ENCODE results near the gene GNAL. TPM values are rescaled to one million over a fixed set of nuclear protein-coding genes. Genes with fewer than 3 reads are reported as not detected.

GNAL gene
- total RNA-seq, 2 experiments from 2014 or later = 0.11 to 0.19 TPM

- Histone ChIP-seq H3K27me3 (ENCODE audit: control insufficient read depth in 1 of 2, insufficient read depth in 2 of 2, low read length in 2 of 2) (peaks cover 6 to 8% of the 10 kb centered on the region in 2 experiments), H3K36me3 (ENCODE audit: insufficient read depth, low read length) (no peaks in the 10 kb centered on the region), H3K4me3 (ENCODE audit: low read length) (no peak overlapping the region), H3K4me1 (ENCODE audit: insufficient read depth, low read length) (peaks cover 4% of the 10 kb centered on the region), H3K27ac (ENCODE audit: low read depth in 1 of 2, low read length in 2 of 2) (no peak overlapping the region), H3K9me3 (ENCODE audit: control insufficient read depth in 1 of 2, insufficient read depth in 1 of 2, low read length in 2 of 2) (no peaks in the 10 kb centered on the region)
- CTCF ChIA-PET = no interaction called here
- peaks cover 42% of the 10 kb centered on the region for H3K27me3 Mint-ChIP-seq
- POLR2A ChIA-PET = no interaction called here
- TF ChIP-seq CTCF (IDR thresholded peaks at IDR 0.05) = no peak
- no peak overlapping the region for H3K4me3 Mint-ChIP-seq
- no peaks in the 10 kb centered on the region for H3K9me3 Mint-ChIP-seq
- no peak for ATAC-seq (ENCODE audit: poor library complexity)
- H3K27ac Mint-ChIP-seq = no peak overlapping the region
- H3K36me3 Mint-ChIP-seq (ENCODE audit: low read depth) = no peaks in the 10 kb centered on the region
- intact Hi-C loops (cut with DNase I, micrococcal nuclease) = no loop called here
- DNase-seq = no peak
- no peaks in the 10 kb centered on the region for H3K4me1 Mint-ChIP-seq (ENCODE audit: low read depth)
These were observed 40.5 kb downstream of the GNAL start for GRCh38 chr18:11729556-11729955.

GRCh38 chr18:11733031-11733430, 44.0 kb downstream of the GNAL start:
- peak; percentile 85 for TF ChIP-seq CTCF (IDR thresholded peaks at IDR 0.05)
- no peak overlapping the region for H3K4me3 Mint-ChIP-seq
- CTCF ChIA-PET = interaction anchor here (0.6 to 1.3 kb wide), 7 partner anchors 11 to 307 kb away, joined by 3 to 13 read pairs (median 4); no protein-coding TSS in a partner anchor
- Histone ChIP-seq H3K27ac (ENCODE audit: low read depth in 1 of 2, low read length in 2 of 2) (no peak overlapping the region), H3K9me3 (ENCODE audit: control insufficient read depth in 1 of 2, insufficient read depth in 1 of 2, low read length in 2 of 2) (no peaks in the 10 kb centered on the region), H3K36me3 (ENCODE audit: insufficient read depth, low read length) (no peaks in the 10 kb centered on the region), H3K27me3 (ENCODE audit: control insufficient read depth in 1 of 2, insufficient read depth in 2 of 2, low read length in 2 of 2) (peaks cover 8 to 11% of the 10 kb centered on the region in 2 experiments), H3K4me3 (ENCODE audit: low read length) (no peak overlapping the region), H3K4me1 (ENCODE audit: insufficient read depth, low read length) (peaks cover 4% of the 10 kb centered on the region)
- POLR2A ChIA-PET = no interaction called here
- intact Hi-C loops (cut with DNase I, micrococcal nuclease) = loop anchor here (1.0 to 5.0 kb wide), 8 partner anchors 140 to 504 kb away; no protein-coding TSS in a partner anchor
- H3K36me3 Mint-ChIP-seq (ENCODE audit: low read depth) = no peaks in the 10 kb centered on the region
- peak; percentile 33 to 78 (median 58) for DNase-seq
- peaks cover 54% of the 10 kb centered on the region for H3K27me3 Mint-ChIP-seq
- no peaks in the 10 kb centered on the region for H3K4me1 Mint-ChIP-seq (ENCODE audit: low read depth)
- ATAC-seq (ENCODE audit: poor library complexity) = peak; percentile 56
- H3K9me3 Mint-ChIP-seq = no peaks in the 10 kb centered on the region
- no peak overlapping the region for H3K27ac Mint-ChIP-seq

GRCh38 chr18:11736656-11737055, 47.6 kb downstream of the GNAL start:
- intact Hi-C loops (cut with DNase I, micrococcal nuclease) = no loop called here
- H3K27me3 Mint-ChIP-seq = peaks cover 52% of the 10 kb centered on the region
- H3K4me1 Mint-ChIP-seq (ENCODE audit: low read depth) = no peaks in the 10 kb centered on the region
- H3K27ac ChIP-seq (ENCODE audit: low read depth in 1 of 2, low read length in 2 of 2) = no peak overlapping the region
- no peaks in the 10 kb centered on the region for H3K9me3 ChIP-seq (ENCODE audit: control insufficient read depth in 1 of 2, insufficient read depth in 1 of 2, low read length in 2 of 2)
- H3K9me3 Mint-ChIP-seq = no peaks in the 10 kb centered on the region
- H3K4me3 ChIP-seq (ENCODE audit: low read length) = no peak overlapping the region
- no peak for ATAC-seq (ENCODE audit: poor library complexity)
- no peaks in the 10 kb centered on the region for H3K36me3 ChIP-seq (ENCODE audit: insufficient read depth, low read length)
- ChIA-PET CTCF (no interaction called here), POLR2A (no interaction called here)
- H3K27me3 ChIP-seq (ENCODE audit: control insufficient read depth in 1 of 2, insufficient read depth in 2 of 2, low read length in 2 of 2) = peaks cover 6 to 10% of the 10 kb centered on the region in 2 experiments
- H3K4me1 ChIP-seq (ENCODE audit: insufficient read depth, low read length) = peaks cover 4% of the 10 kb centered on the region
- no peak overlapping the region for H3K27ac Mint-ChIP-seq
- TF ChIP-seq CTCF (IDR thresholded peaks at IDR 0.05) = no peak
- no peak for DNase-seq
- no peak overlapping the region for H3K4me3 Mint-ChIP-seq
- H3K36me3 Mint-ChIP-seq (ENCODE audit: low read depth) = no peaks in the 10 kb centered on the region
